WTC11 (cell line): ENCODE results near the gene PCSK5. TPM values are rescaled to one million over a fixed set of nuclear protein-coding genes. Genes with fewer than 3 reads are reported as not detected.

ENCODE experiments used
- ATAC-seq: fragments of 200-7000 bp; cut with Tn5 transposase; 2 replicates; pipeline ENCODE4 v1.10.0; 2021; ENCODE audit warnings: mild to moderate bottlenecking, moderate library complexity
- CTCF ChIA-PET: fragments of 300-600 bp; sonication (Branson Sonifier 250); formaldehyde crosslinking; loops from one replicate; lab custom pipeline; 2021; ENCODE audit warnings: antibody characterized with exemption; lab: Charles Lee
- POLR2A ChIA-PET: fragments of 350-600 bp; sonication (Branson Sonifier 250); formaldehyde crosslinking; loops from one replicate; lab custom pipeline; 2021; ENCODE audit warnings: antibody characterized with exemption; lab: Charles Lee
- DNase-seq: peaks from one replicate; pipeline ENCODE4 v3.0.0; 2021; ENCODE audit warnings: low spot score
- H3K27ac Mint-ChIP-seq: 2 replicates; pipeline ENCODE4 v1.8.0; 2021; ENCODE audit warnings: mixed read lengths
- H3K27me3 Mint-ChIP-seq: 2 replicates; pipeline ENCODE4 v1.8.0; 2021; ENCODE audit warnings: low read depth, mild to moderate bottlenecking, moderate library complexity, mixed read lengths
- H3K36me3 Mint-ChIP-seq: 2 replicates; pipeline ENCODE4 v1.8.0; 2021; ENCODE audit warnings: mixed read lengths
- H3K4me1 Mint-ChIP-seq: 2 replicates; pipeline ENCODE4 v1.8.0; 2022; ENCODE audit warnings: mixed read lengths
- H3K4me3 Mint-ChIP-seq: 2 replicates; pipeline ENCODE4 v1.8.0; 2021; ENCODE audit warnings: mild to moderate bottlenecking, moderate library complexity, mixed read lengths
- H3K9me3 Mint-ChIP-seq: 2 replicates; pipeline ENCODE4 v1.8.0; 2021; ENCODE audit warnings: mixed read lengths
- AR ChIP-seq: fragments of 250-450 bp; sonication (Bioruptor Pico); IDR thresholded peaks from 2 replicates; pipeline ENCODE4 v1.9.0; 2021; ENCODE audit warnings: mild to moderate bottlenecking
- CREB1 ChIP-seq: sonication (generic); formaldehyde crosslinking; IDR thresholded peaks from 2 replicates; pipeline ENCODE4 v1.8.0; 2023; ENCODE audit warnings: mild to moderate bottlenecking, missing genetic modification reagents
- E2F5 ChIP-seq: sonication (generic); formaldehyde crosslinking; IDR thresholded peaks from 2 replicates; pipeline ENCODE4 v1.8.1; 2022; ENCODE audit warnings: mild to moderate bottlenecking, moderate library complexity, missing genetic modification reagents
- FOXK1 ChIP-seq: sonication (generic); formaldehyde crosslinking; IDR thresholded peaks from 2 replicates; pipeline ENCODE4 v1.8.0; 2022; ENCODE audit warnings: mild to moderate bottlenecking, moderate library complexity, missing genetic modification reagents
- JAZF1 ChIP-seq: fragments of 250-450 bp; sonication (Bioruptor Pico); IDR thresholded peaks from 2 replicates; pipeline ENCODE4 v1.9.0; 2021; ENCODE audit warnings: moderate library complexity, mild to moderate bottlenecking, inconsistent platforms
- NR3C1 ChIP-seq: sonication (generic); formaldehyde crosslinking; conservative IDR thresholded peaks from 2 replicates; pipeline ENCODE4 v1.8.1; 2023; ENCODE audit warnings: low read depth, mild to moderate bottlenecking, missing genetic modification reagents
- SMAD4 ChIP-seq: sonication (generic); formaldehyde crosslinking; IDR thresholded peaks from 2 replicates; pipeline ENCODE4 v1.8.0; 2022; ENCODE audit warnings: mild to moderate bottlenecking, missing genetic modification reagents
- TEAD4 ChIP-seq: sonication (generic); formaldehyde crosslinking; IDR thresholded peaks from 2 replicates; pipeline ENCODE4 v1.8.0; 2022; ENCODE audit warnings: mild to moderate bottlenecking, missing genetic modification reagents
- ZNF317 ChIP-seq: sonication (generic); formaldehyde crosslinking; IDR thresholded peaks from 2 replicates; pipeline ENCODE4 v1.8.1; 2023; ENCODE audit warnings: low read depth, mild to moderate bottlenecking, moderate library complexity, missing genetic modification reagents, borderline replicate concordance
- ZNF396 ChIP-seq: fragments of 250-450 bp; sonication (Bioruptor Pico); IDR thresholded peaks from 2 replicates; pipeline ENCODE4 v1.8.0; 2021; ENCODE audit warnings: mild to moderate bottlenecking, moderate library complexity, borderline replicate concordance
- ZNF425 ChIP-seq: fragments of 250-450 bp; sonication (Bioruptor Pico); conservative IDR thresholded peaks from 2 replicates; pipeline ENCODE4 v1.9.0; 2021; ENCODE audit warnings: mild to moderate bottlenecking
- total RNA-seq: library from RNA; stranded (reverse); gene quantifications from 3 replicates; pipeline ENCODE4 v1.2.3, GENCODE V29; 2021
- TF ChIP-seq, protein P1 (sequence below): fragments of 250-450 bp; sonication (Bioruptor Pico); IDR thresholded peaks from 2 replicates; pipeline ENCODE4 v2.1.2; 2022; ENCODE audit warnings: mild to moderate bottlenecking, moderate library complexity
- TF ChIP-seq, protein P2 (sequence below): sonication (generic); formaldehyde crosslinking; IDR thresholded peaks from 2 replicates; pipeline ENCODE4 v1.8.0; 2023; ENCODE audit warnings: missing genetic modification reagents
- TF ChIP-seq, protein P3 (sequence below): fragments of 200-600 bp; IDR thresholded peaks from 2 replicates; pipeline ENCODE4 v1.8.0; 2022; ENCODE audit warnings: antibody characterized with exemption
- TF ChIP-seq, protein P4 (sequence below): sonication (generic); formaldehyde crosslinking; IDR thresholded peaks from 2 replicates; pipeline ENCODE4 v1.8.1; 2022; ENCODE audit warnings: missing genetic modification reagents, borderline replicate concordance
- TF ChIP-seq, protein P5 (sequence below): sonication (generic); formaldehyde crosslinking; IDR thresholded peaks from 2 replicates; pipeline ENCODE4 v1.8.1; 2023; ENCODE audit warnings: mild to moderate bottlenecking, missing genetic modification reagents, borderline replicate concordance

Gene PCSK5
- total RNA-seq, 1 experiment from 2014 or later = 30.6 TPM

GRCh38 chr9:76018761-76019160 lies 128.3 kb downstream of the PCSK5 start (continued):
- TF ChIP-seq AR (CRISPR knock-in tag) (no peak), CREB1 (CRISPR knock-in tag) (no peak)
- TF ChIP-seq, protein P1, sequence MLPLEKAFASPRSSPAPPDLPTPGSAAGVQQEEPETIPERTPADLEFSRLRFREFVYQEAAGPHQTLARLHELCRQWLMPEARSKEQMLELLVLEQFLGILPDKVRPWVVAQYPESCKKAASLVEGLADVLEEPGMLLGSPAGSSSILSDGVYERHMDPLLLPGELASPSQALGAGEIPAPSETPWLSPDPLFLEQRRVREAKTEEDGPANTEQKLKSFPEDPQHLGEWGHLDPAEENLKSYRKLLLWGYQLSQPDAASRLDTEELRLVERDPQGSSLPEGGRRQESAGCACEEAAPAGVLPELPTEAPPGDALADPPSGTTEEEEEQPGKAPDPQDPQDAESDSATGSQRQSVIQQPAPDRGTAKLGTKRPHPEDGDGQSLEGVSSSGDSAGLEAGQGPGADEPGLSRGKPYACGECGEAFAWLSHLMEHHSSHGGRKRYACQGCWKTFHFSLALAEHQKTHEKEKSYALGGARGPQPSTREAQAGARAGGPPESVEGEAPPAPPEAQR (CRISPR knock-in tag) = no peak

DNA sequence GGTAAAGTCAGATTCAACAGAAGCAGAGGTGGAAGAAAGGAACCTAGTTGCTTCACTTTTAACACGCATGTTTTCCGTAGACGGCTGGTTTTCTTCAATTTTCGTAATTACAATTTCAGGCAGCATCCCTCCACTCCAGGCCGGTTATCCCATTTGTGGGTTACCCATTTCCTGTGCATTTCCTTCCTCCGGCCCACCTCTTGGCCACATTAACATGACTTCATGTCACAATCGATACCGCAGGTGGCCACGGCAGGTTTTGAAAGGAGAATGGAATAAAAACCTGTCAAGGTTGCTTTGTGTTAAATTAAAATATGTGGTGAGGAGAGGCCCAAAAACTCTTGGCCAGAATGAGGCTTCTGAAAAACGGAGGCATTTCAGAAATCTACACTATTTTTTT lies 130.2 kb downstream of the PCSK5 start:
- Mint-ChIP-seq H3K36me3 (no peaks in the 10 kb centered on the region), H3K27ac (peak overlapping the region; percentile 35; the same call in 1 of the 2 replicates), H3K9me3 (peaks cover 4% of the 10 kb centered on the region; the same call in 1 of the 2 replicates), H3K4me1 (peaks cover 64% of the 10 kb centered on the region), H3K4me3 (no peak overlapping the region), H3K27me3 (no peaks in the 10 kb centered on the region)
- TF ChIP-seq E2F5 (no peak), ZNF317 (CRISPR knock-in tag) (no peak), ZNF425 (CRISPR knock-in tag) (no peak), NR3C1 (CRISPR knock-in tag) (no peak), SMAD4 (no peak), FOXK1 (CRISPR knock-in tag) (no peak), ZNF396 (CRISPR knock-in tag) (no peak), TEAD4 (CRISPR knock-in tag) (no peak), JAZF1 (CRISPR knock-in tag) (no peak)
- TF ChIP-seq, protein P2, sequence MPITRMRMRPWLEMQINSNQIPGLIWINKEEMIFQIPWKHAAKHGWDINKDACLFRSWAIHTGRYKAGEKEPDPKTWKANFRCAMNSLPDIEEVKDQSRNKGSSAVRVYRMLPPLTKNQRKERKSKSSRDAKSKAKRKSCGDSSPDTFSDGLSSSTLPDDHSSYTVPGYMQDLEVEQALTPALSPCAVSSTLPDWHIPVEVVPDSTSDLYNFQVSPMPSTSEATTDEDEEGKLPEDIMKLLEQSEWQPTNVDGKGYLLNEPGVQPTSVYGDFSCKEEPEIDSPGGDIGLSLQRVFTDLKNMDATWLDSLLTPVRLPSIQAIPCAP (CRISPR knock-in tag) = no peak
- TF ChIP-seq, protein P3, sequence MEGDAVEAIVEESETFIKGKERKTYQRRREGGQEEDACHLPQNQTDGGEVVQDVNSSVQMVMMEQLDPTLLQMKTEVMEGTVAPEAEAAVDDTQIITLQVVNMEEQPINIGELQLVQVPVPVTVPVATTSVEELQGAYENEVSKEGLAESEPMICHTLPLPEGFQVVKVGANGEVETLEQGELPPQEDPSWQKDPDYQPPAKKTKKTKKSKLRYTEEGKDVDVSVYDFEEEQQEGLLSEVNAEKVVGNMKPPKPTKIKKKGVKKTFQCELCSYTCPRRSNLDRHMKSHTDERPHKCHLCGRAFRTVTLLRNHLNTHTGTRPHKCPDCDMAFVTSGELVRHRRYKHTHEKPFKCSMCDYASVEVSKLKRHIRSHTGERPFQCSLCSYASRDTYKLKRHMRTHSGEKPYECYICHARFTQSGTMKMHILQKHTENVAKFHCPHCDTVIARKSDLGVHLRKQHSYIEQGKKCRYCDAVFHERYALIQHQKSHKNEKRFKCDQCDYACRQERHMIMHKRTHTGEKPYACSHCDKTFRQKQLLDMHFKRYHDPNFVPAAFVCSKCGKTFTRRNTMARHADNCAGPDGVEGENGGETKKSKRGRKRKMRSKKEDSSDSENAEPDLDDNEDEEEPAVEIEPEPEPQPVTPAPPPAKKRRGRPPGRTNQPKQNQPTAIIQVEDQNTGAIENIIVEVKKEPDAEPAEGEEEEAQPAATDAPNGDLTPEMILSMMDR = no peak
- TF ChIP-seq, protein P4, sequence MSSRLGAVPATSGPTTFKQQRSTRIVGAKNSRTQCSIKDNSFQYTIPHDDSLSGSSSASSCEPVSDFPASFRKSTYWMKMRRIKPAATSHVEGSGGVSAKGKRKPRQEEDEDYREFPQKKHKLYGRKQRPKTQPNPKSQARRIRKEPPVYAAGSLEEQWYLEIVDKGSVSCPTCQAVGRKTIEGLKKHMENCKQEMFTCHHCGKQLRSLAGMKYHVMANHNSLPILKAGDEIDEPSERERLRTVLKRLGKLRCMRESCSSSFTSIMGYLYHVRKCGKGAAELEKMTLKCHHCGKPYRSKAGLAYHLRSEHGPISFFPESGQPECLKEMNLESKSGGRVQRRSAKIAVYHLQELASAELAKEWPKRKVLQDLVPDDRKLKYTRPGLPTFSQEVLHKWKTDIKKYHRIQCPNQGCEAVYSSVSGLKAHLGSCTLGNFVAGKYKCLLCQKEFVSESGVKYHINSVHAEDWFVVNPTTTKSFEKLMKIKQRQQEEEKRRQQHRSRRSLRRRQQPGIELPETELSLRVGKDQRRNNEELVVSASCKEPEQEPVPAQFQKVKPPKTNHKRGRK (CRISPR knock-in tag) = no peak
- TF ChIP-seq, protein P5, sequence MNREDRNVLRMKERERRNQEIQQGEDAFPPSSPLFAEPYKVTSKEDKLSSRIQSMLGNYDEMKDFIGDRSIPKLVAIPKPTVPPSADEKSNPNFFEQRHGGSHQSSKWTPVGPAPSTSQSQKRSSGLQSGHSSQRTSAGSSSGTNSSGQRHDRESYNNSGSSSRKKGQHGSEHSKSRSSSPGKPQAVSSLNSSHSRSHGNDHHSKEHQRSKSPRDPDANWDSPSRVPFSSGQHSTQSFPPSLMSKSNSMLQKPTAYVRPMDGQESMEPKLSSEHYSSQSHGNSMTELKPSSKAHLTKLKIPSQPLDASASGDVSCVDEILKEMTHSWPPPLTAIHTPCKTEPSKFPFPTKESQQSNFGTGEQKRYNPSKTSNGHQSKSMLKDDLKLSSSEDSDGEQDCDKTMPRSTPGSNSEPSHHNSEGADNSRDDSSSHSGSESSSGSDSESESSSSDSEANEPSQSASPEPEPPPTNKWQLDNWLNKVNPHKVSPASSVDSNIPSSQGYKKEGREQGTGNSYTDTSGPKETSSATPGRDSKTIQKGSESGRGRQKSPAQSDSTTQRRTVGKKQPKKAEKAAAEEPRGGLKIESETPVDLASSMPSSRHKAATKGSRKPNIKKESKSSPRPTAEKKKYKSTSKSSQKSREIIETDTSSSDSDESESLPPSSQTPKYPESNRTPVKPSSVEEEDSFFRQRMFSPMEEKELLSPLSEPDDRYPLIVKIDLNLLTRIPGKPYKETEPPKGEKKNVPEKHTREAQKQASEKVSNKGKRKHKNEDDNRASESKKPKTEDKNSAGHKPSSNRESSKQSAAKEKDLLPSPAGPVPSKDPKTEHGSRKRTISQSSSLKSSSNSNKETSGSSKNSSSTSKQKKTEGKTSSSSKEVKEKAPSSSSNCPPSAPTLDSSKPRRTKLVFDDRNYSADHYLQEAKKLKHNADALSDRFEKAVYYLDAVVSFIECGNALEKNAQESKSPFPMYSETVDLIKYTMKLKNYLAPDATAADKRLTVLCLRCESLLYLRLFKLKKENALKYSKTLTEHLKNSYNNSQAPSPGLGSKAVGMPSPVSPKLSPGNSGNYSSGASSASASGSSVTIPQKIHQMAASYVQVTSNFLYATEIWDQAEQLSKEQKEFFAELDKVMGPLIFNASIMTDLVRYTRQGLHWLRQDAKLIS (CRISPR knock-in tag) = no peak
- ChIA-PET POLR2A (no interaction called here), CTCF (no interaction called here)
- 0 out of 2 replicates have a peak, but pooled peaks have one; percentile 14 for ATAC-seq
- no peak for DNase-seq
